H1 (cell line): ENCODE results near the gene BCAP31. TPM values are rescaled to one million over a fixed set of nuclear protein-coding genes. Genes with fewer than 3 reads are reported as not detected.

Source experiments
- CHD2 ChIP-seq: IDR thresholded peaks from 2 replicates; pipeline ENCODE4 v1.6.1; 2012; ENCODE audit warnings: low read length, improper control_type of control experiment
- PHF8 ChIP-seq: fragments of 200-600 bp; sonication (generic); conservative IDR thresholded peaks from 2 replicates; pipeline ENCODE4 v1.7.1; 2012; ENCODE audit warnings: low read depth, mild to moderate bottlenecking, inconsistent platforms, low read length, moderate library complexity
- SIX5 ChIP-seq: IDR thresholded peaks from 2 replicates; pipeline ENCODE4 v1.6.1; 2011; ENCODE audit warnings: mild to moderate bottlenecking, low read depth, low read length
- USF2 ChIP-seq: IDR thresholded peaks from 2 replicates; pipeline ENCODE4 v1.6.1; 2011; ENCODE audit warnings: low read length, improper control_type of control experiment
- polyA plus RNA-seq, 7 experiments: library from polyadenylated mRNA; depleted of rRNA in 3 of 7; stranded (reverse) in 5 of 7; unstranded in 2 of 7; fragments of >200 nt in 5 of 7; fragments of 200-250 nt in 2 of 7; gene quantifications; 1 replicate in 5 of 7; 2 replicates in 1 of 7; 4 replicates in 1 of 7; pipeline versions ENCODE4 v1.2.1 to v1.2.3, GENCODE V29; 2011 to 2013; ENCODE audit warnings: missing spikeins in 2 of 7, mixed read lengths in 2 of 7
- total RNA-seq: library from RNA; stranded (reverse); fragmentation: NEBNext Ultra II Directional; extraction: Animal tissue kit (Norgen Biotek cat#: 25700); gene quantifications from 2 replicates; pipeline ENCODE4 v1.2.1, GENCODE V29; 2021

Gene BCAP31
- total and polyA plus RNA-seq, 2 of the 8 experiments (the other 6 are each of a cell fraction or from before 2014, with no cell fraction given): 136 to 159 TPM

- no peak for TF ChIP-seq USF2
- no peak for TF ChIP-seq SIX5
- TF ChIP-seq CHD2: no peak
- TF ChIP-seq PHF8: no peak
Measured at GRCh38 chrX:153693216-153694086, 30.7 kb downstream of the BCAP31 start (continued).
